Thyroid gland (tissue), 4 donors: ENCODE data around the gene ING4. TPM values are rescaled to one million over a fixed set of nuclear protein-coding genes. Genes with fewer than 3 reads are reported as not detected.
A peak's percentile ranks its signal among the peaks of the same experiment; 100 is the strongest.

ENCODE experiments used
- DNase-seq, 2 donors: peaks; one replicate each; pipeline ENCODE4 v3.0.0-alpha.2; 2019
- H3K27ac ChIP-seq, 3 donors: fragments of 200-600 bp; sonication (generic); 1 replicate in 2 of 3; 2 replicates in 1 of 3; pipeline ENCODE4 v1.5.1; 2016 to 2019; ENCODE audit warnings: mild to moderate bottlenecking in 1 of 3, moderate library complexity in 1 of 3
- H3K27me3 ChIP-seq: fragments of 200-600 bp; sonication (generic); one replicate; pipeline ENCODE4 v1.5.1; 2019
- H3K36me3 ChIP-seq, 2 donors: fragments of 200-600 bp; sonication (generic); one replicate each; pipeline ENCODE4 v1.5.1; 2016 to 2019
- H3K4me1 ChIP-seq, 2 donors: fragments of 200-600 bp; sonication (generic); one replicate each; pipeline ENCODE4 v1.5.1; 2017 to 2019
- H3K4me3 ChIP-seq, 3 donors: fragments of 200-600 bp; sonication (generic); replicated peaks in 1 of 3; 1 replicate in 2 of 3; 2 replicates in 1 of 3; pipeline ENCODE4 v1.5.1; 2016; ENCODE audit warnings: mild to moderate bottlenecking in 1 of 3
- H3K9me3 ChIP-seq: fragments of 200-600 bp; sonication (generic); one replicate; pipeline ENCODE4 v1.5.1; 2017
- CTCF ChIP-seq, 6 experiments: fragments of 200-600 bp in 3 of 6; fragments of 450-650 bp in 3 of 6; sonication (generic) in 3 of 6; IDR thresholded peaks; one replicate each; pipeline ENCODE4 v1.5.1; 2016 to 2019; ENCODE audit warnings: antibody characterized with exemption in 6 of 6, mild to moderate bottlenecking in 2 of 6, inconsistent platforms in 1 of 6, moderate library complexity in 1 of 6
- POLR2A ChIP-seq, 2 donors: fragments of 450-650 bp; IDR thresholded peaks; one replicate each; pipeline ENCODE4 v1.6.1; 2017; ENCODE audit warnings: antibody characterized with exemption in 2 of 2, mild to moderate bottlenecking in 2 of 2, moderate library complexity in 1 of 2
- WGBS, 2 donors: methylation state at CpG; one replicate each; pipeline ENCODE4 v1.1.5; 2017; 5-methylcytosine and 5-hydroxymethylcytosine counted together
- intact Hi-C: fragments of 100-400 bp; cut with DNase I; formaldehyde crosslinking; loops from one replicate; pipeline ENCODE4 v1.15.1; 2023
- total RNA-seq, 4 donors: library from RNA; depleted of rRNA; stranded (reverse); fragments of >200 nt; gene quantifications; one replicate each; pipeline ENCODE4 v1.2.3, GENCODE V29; 2016

ING4 gene
- total RNA-seq, 4 donors from 2014 or later, result 52.7 to 85.1 (median 67.2) TPM

- WGBS, 2 donors, result 89 to 100% methylated on average over 1 of the region's 1 CpG
- no peaks in the 10 kb centered on the region for H3K9me3 ChIP-seq
- intact Hi-C loops, result loop anchor here (5.0 kb wide), 1 partner anchor 44 kb away; no protein-coding TSS in a partner anchor
Measured at GRCh38 chr12:6653342-6653741, 9.6 kb downstream of the ING4 start.

DNA sequence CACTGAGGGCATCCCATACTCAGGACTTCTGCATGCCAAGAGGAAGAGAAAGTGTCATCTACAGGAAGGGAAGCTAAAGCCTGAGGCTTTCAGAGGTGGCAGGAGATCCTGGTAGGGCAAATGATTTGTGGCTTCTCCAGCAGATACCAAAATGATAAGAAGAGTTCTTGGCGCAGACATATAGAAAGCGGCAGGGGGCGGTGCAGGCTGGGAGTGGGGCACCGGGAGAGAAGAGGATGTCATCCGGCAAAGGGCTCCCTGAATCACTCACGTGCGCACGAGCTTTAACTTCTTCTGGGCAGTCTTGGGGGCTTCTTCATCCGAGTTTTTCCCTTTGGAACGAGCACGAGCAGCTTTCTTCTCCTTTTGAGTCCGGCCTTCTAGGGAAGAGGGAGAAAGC, 10.5 kb downstream of the ING4 start:
- Histone ChIP-seq H3K9me3 (no peaks in the 10 kb centered on the region), H3K36me3 (peaks cover 41 to 61% of the 10 kb centered on the region in 2 donors), H3K27ac (no peak overlapping the region), H3K4me1 (no peaks in the 10 kb centered on the region), H3K4me3 (no peak overlapping the region), H3K27me3 (no peaks in the 10 kb centered on the region)
- TF ChIP-seq POLR2A (IDR thresholded peaks at IDR 0.05), result no peak
- 90 to 93% methylated on average over 12 of the region's 12 CpGs for WGBS, 2 donors
- DNase-seq, result no peak
- intact Hi-C loops, result loop anchor here (5.0 kb wide), 1 partner anchor 45 kb away; no protein-coding TSS in a partner anchor

More at GRCh38 chr12:6653342-6653741, 9.6 kb downstream of the ING4 start:
- no peak for DNase-seq
- Histone ChIP-seq H3K27me3 (no peaks in the 10 kb centered on the region), H3K4me3 (no peak overlapping the region), H3K36me3 (peaks cover 44 to 60% of the 10 kb centered on the region in 2 donors), H3K4me1 (no peaks in the 10 kb centered on the region), H3K27ac (no peak overlapping the region)
- TF ChIP-seq CTCF (IDR thresholded peaks at IDR 0.05) (no peak), POLR2A (IDR thresholded peaks at IDR 0.05) (no peak)

DNA sequence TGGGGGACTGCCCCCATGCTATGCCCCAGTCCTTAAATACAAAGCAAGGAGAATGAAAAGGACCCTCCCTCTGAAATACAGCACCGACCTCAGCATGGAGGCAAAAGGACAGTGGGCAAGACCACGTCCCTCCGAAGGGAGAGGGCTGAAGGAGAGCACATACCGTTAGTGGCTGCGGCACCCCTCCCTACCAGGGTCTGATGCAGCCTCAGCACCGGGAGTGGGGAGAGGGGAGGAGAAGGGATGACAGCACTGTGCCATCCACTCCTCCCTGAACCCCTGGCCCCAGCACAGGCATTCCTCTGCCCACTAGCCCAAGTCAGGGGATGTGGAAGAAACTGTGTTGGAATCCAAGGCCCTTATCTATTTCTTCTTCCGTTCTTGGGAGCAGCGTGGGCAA, 12.1 kb downstream of the ING4 start:
- H3K4me1 ChIP-seq, result no peaks in the 10 kb centered on the region
- no peak overlapping the region for H3K4me3 ChIP-seq
- no peaks in the 10 kb centered on the region for H3K9me3 ChIP-seq
- 90 to 93% methylated on average over 8 of the region's 8 CpGs for WGBS, 2 donors
- TF ChIP-seq CTCF (IDR thresholded peaks at IDR 0.05), result no peak
- no peak for TF ChIP-seq POLR2A (IDR thresholded peaks at IDR 0.05)
- no peaks in the 10 kb centered on the region for H3K27me3 ChIP-seq
- peaks cover 34 to 61% of the 10 kb centered on the region in 2 donors for H3K36me3 ChIP-seq
- no peak for DNase-seq
- H3K27ac ChIP-seq, result no peak overlapping the region
- intact Hi-C loops, result loop anchor here (5.0 kb wide), 1 partner anchor 46 kb away; no protein-coding TSS in a partner anchor

DNA sequence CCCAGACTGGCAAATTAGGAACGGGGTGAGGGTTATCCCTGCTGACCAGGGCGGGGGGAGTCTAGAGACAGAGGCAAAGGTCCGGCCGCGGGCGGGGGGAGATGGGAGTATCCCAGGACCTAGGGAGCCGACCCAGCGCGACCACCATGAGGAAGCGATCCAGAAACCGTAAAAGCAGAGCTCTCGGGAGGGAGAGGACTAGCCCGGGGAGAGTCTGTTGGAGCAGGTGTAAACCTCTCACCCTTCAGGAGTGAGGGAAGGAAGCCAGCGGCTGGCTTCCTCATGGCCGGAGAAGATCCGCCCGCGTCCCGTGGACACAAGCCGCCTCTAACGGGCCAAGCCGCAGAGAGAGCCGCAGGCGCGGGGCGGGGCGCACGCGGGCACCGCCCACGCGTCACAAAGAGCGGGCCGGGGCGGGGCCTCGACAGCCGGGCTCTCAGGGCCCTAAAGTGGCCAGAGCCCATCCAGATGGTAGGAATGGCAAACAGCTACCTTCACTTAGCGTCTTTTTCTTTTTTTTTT, 15.8 kb downstream of the ING4 start, which contains the start of gene ACRBP:
Gene ACRBP, minus strand, starts transcription at position 350 of the 522 bp plus-strand sequence. Its CDS starts 66 bp downstream, at position 284.
- WGBS, 2 donors, result 4 to 6% methylated on average over 36 to 37 of the region's 38 CpGs
- peak within 1 kb of the TSS in 1 of 3 donors; percentile 4 for H3K27ac ChIP-seq
- no peaks in the 10 kb centered on the region for H3K4me1 ChIP-seq
- no peaks in the 10 kb centered on the region for H3K27me3 ChIP-seq
- H3K9me3 ChIP-seq, result no peaks in the 10 kb centered on the region
- peak; percentile 86 to 88 for DNase-seq
- TF ChIP-seq POLR2A (IDR thresholded peaks at IDR 0.05), result peak in 1 of 2 donors; percentile 62
- TF ChIP-seq CTCF (IDR thresholded peaks at IDR 0.05), result no peak
- peak within 1 kb of the TSS in 2 of 3 donors; percentile 19 to 29 for H3K4me3 ChIP-seq
- H3K36me3 ChIP-seq, result peaks cover 19 to 30% of the 10 kb centered on the region in 2 donors
- intact Hi-C loops, result loop anchor here (2.0 kb wide), 1 partner anchor 26 kb away; no protein-coding TSS in a partner anchor

- Histone ChIP-seq H3K27me3 (no peaks in the 10 kb centered on the region), H3K9me3 (no peaks in the 10 kb centered on the region), H3K4me1 (no peaks in the 10 kb centered on the region), H3K36me3 (peaks cover 17 to 23% of the 10 kb centered on the region in 2 donors), H3K27ac (peak overlapping the region in 1 of 3 donors; percentile 4), H3K4me3 (peak overlapping the region in 2 of 3 donors; percentile 19 to 29)
- TF ChIP-seq CTCF (IDR thresholded peaks at IDR 0.05) (no peak), POLR2A (IDR thresholded peaks at IDR 0.05) (no peak)
- peak in 1 of 2 donors; percentile 23 for DNase-seq
- WGBS, 2 donors, result 58 to 64% methylated on average over 26 to 28 of the region's 28 CpGs
- intact Hi-C loops, result loop anchor here (2.0 kb wide), 1 partner anchor 26 kb away; no protein-coding TSS in a partner anchor
Measured at GRCh38 chr12:6646276-6647082, 16.4 kb downstream of the ING4 start.
